Caki2 (cell line): ENCODE measurements around the gene JAM3. TPM values are rescaled to one million over a fixed set of nuclear protein-coding genes. Genes with fewer than 3 reads are reported as not detected.

Source experiments
- DNase-seq: peaks from one replicate; pipeline ENCODE4 v3.0.0-alpha.2; 2015; ENCODE audit warnings: low read depth
- in situ Hi-C: cut with HindIII; loops from 2 replicates; pipeline ENCODE4 v1.10.0; 2016; ENCODE audit warnings: low sequenced_read_pairs, low pct_unique_long_range_greater_than_20kb, mixed read lengths
- total RNA-seq: library from RNA; depleted of rRNA; stranded (reverse); fragments of >200 nt; shearing (Covaris generic); gene quantifications from 2 replicates; pipeline ENCODE4 v1.2.3, GENCODE V29; 2014; ENCODE audit warnings: low replicate concordance

JAM3 gene
- total RNA-seq, 1 experiment from 2014 or later: not detected

DNA sequence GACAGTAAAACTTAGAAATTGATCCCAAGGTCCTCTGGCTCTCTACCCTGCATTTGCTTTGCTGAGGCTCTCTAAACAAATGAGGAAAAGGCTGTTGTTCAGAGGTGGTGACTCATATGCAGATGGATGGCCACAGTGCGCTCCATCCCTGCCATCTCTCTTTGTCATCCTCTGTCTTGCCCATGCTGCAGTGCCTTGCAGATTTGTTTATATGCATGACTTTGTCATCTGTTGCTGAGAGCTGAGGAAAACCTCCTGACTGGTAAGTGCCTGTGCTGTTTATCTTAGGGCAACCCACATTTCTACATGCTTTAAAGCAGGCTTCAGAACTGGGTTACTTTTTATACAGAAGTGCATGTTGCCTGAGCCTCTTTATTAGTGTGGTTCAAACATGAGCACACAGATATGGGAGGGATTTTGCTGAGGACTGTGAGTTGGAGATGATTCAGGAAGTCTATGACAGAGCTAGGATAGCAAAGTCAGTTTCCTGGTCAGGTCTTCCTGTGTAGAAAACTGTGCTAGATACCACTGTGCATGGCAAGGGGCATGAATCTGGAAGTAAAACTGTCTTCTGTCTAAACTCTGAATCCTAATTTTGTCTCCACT, 57.4 kb downstream of the JAM3 start:
- peak; percentile 10 for DNase-seq
- in situ Hi-C loops: no loop called here

DNA sequence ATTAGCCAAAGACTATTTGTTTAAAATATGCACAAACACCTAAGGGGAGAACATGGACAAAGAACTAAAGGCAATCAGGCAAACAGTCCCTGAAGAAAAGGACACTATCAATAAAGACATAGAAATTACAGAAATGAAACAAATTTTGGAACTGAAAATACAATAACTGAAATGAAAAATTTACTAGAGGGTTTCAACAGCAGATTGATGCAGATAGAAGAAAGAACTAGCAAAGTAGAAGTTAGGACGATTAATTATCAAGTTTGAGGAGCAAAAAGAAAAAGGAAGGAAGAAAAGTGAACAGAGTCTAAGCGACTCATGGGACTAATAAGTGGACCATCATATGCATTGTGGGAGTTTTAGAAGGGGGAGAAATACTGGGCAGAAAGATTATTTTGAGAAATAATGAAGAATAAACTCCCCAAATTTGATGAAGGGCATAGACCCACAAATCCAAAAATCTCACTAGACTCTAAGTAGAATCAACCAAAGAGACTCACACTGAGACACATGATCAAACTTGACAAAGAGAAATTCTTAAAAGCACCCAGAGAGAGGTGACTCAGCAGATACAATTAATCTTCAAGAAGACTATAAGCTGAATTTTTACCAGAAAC, 62.9 kb downstream of the JAM3 start:
- no peak for DNase-seq
- in situ Hi-C loops: no loop called here

DNA sequence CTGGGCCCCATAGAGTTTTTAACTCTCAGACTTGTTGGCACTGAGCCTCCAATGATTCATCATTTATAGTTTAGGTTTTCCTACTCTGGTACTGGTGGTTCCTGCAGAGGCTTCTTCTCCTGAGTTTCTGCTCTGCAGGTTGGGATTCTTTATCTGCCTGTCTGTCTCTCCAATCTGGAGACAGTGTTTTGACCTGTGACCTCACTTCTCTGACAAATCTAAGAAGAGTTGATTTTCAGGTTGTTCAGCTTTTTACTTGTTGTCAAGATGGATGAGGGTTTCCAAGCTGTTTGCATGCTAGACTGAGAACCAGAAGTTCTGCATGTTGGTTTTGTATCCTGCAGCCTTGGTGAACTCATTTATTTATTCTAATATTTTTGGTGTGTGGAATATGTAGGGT, 63.9 kb downstream of the JAM3 start:
- in situ Hi-C loops: no loop called here
- no peak for DNase-seq

DNA sequence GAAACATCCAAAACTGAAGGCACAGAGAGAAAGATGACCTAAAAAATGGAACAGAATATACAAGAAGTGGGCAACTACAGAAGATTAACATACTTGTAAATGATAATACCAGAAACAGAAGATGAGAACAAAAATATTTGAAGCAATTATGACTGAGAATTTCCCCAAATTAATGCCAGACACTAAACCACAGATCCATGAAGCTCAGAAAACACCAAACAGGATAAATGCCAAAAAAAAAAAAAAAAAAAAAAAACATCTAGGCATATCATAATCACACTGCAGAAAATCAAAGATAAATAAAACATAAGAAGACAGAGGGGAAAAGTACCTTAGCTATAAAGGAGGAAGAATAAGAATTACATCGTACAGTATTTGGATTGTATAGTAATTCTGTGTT, 65.3 kb downstream of the JAM3 start:
- in situ Hi-C loops: no loop called here
- no peak for DNase-seq

DNA sequence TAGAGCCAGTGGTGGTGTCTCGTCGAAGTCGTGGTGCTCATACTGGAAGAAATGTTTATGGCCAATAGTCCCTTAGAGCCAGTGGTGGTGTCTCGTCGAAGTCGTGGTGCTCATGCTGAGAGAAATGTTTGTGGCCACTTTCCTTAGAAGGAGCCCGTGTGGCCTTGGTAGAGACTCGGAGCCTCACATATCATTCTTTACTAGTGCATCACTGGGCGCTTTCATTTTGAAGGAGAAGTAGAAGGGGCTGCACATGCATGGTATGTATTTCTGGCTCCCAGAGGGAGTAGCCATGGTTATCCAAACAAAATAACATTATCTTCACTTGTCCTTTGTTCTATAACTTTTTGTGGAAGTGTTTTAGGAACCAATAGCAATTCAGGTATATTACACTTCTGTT, 69.5 kb downstream of the JAM3 start:
- in situ Hi-C loops: no loop called here
- DNase-seq: no peak

DNA sequence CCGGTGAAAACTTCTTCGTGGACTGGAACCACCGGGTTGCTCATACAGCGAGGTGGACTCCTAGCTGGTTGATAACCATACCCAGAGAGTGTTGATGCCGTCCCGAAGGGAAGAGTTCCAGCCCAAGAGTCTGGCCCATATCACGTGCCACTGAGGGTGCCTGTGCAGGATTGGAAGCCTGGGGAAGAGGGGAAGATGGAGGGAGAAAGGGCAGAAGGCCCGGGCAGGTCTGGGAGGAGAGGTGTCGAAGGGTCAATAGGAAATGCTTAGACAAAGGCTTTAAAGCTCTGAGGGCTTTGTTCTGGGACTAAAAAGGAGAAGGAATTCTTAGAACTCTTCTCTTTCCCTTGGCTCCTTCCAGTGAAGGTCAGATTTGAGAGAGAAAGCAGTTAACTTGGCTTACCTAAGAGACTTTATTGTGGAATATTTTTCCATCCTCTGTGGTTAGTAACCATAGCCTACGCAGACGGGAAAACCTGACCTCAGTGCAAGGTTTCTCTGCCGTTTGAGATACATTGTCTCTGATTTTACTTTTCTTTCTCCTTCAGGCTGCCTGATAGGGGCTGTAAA, 70.5 kb downstream of the JAM3 start:
- DNase-seq: no peak
- in situ Hi-C loops: no loop called here

DNA sequence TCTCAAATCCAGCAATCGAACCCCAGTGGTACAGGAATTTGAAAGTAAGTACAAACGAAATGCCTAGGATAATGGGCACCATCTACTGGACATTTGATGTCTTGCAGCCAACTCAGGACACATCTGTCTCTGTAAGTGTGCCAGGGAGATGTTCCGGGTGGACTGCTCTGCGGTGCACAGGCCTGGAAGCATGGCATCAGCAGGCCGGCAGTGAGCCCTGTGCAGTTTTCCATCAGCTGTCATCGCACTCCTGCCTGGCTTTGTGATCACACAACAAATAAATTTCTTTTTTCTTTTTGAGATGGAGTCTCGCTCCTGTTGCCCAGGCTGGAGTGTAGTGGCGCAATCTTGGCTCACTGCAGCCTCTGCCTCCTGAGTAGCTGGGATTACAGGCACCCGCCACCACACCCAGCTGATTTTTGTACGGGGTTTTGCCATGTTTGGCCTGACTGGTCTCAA, 71.0 kb downstream of the JAM3 start:
- in situ Hi-C loops: no loop called here

DNA sequence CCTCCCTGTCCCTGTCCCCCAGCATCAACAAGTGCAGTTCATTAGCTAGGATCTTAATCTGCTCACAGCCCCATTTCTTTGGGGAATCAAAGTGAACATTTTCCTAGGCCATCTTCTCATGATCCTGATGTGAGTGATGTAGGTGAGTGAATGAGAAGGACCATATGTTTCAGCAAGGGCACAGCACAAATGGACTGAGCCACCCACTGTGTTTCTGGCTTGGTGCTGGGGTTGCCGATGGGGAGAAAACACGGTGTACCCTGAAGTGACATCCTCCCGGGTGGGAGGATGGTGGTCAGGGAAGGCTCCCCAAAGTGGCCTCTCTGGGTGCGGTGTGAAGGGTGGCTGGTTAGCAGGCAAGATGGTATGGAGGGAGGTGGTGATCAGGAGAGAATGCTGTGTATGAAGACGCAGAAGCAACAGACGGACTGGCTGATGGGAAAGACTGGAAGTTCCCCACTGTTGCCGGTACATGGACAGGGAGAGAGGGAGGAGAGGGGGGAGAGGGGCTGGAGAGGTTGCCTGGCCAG, 72.2 kb downstream of the JAM3 start:
- in situ Hi-C loops: no loop called here
- no peak for DNase-seq

More for the DNA sequence above, 71.0 kb downstream of the JAM3 start:
- peak; percentile 2 for DNase-seq

DNA sequence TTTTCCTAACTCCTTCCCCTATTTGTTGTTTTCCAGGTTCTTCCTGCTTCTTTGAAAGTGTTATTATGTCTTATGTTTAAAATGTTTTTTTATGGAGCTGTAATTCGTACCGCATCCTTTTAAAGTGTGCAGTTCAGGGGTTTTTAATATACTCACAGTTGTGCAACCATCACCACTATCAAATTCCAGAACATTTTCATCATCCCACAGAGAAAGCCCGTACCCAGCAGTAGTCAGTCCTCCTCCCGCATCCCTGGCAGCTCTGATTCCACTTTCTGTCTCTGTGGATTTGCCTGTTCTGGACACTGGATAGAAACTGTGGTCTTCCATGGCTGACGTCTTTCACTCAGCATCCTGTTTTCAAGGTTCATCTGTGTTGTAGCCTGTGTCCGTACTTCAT, 73.7 kb downstream of the JAM3 start:
- no peak for DNase-seq
- in situ Hi-C loops: no loop called here

DNA sequence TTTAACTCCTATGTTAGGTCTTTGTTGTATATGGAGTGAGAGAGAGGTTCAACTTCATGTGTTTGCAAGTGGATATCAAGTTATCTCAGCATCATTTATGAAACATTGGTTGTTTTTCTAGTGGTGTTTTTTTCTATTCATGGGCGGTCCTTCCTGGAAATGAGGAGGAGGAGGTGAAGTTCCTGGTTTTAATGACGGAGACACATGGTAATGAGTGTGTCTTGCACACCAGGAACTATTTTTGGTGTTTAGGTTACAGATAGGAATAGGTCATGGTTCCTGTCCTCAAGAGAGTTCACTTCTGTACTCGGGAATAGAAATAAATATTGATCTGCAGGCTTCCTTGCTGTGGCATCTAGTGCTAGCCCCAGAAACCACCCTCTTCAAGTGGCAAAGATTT, 74.9 kb downstream of the JAM3 start:
- no peak for DNase-seq
- in situ Hi-C loops: no loop called here

DNA sequence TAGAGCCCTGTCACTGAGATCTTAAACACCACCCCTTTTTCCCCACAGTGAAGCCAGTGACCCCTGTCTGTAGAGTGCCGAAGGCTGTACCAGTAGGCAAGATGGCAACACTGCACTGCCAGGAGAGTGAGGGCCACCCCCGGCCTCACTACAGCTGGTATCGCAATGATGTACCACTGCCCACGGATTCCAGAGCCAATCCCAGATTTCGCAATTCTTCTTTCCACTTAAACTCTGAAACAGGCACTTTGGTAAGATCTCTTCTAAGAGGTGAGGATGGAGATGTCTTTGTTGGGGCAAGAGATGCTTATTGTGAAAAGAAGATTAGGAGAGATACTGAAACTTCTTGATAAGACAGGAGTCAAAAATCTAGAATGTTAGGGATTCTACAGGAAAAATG, 75.9 kb downstream of the JAM3 start:
- in situ Hi-C loops: no loop called here
- DNase-seq: no peak

DNA sequence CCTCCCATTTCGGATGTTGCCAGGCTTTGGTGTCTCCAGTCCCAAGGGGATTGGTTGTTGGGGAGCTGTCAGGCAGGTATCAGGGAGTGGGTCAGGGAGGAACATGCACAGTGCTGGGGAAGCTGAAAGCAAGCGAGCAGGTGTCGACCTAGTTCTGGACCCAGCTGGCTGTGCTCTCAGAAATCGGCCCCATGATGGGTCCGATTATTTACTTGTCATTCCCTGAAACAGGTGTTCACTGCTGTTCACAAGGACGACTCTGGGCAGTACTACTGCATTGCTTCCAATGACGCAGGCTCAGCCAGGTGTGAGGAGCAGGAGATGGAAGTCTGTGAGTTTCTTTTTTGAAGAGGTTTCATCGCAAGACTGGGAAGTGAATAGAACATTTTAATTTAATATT, 76.8 kb downstream of the JAM3 start:
- DNase-seq: no peak
- in situ Hi-C loops: no loop called here

DNA sequence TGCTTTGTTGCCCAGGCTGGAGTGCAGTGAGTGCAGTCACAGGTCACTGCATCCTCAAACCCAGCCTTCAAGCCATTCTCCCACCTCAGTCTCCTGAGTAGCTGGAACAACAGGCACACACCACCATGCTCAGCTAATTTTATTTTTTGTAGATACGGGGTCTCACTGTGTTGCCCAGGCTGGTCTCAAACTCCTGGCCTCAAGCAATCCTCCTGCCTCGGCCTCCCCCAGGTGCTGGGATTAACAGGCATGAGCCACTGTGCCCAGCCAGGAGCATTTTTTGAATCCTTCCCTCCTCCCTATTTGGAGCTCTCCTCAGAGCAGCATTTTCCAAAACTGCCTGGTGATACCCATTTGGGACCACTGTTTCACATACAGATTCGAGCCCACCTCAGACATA, 77.7 kb downstream of the JAM3 start:
- DNase-seq: no peak
- in situ Hi-C loops: no loop called here

DNA sequence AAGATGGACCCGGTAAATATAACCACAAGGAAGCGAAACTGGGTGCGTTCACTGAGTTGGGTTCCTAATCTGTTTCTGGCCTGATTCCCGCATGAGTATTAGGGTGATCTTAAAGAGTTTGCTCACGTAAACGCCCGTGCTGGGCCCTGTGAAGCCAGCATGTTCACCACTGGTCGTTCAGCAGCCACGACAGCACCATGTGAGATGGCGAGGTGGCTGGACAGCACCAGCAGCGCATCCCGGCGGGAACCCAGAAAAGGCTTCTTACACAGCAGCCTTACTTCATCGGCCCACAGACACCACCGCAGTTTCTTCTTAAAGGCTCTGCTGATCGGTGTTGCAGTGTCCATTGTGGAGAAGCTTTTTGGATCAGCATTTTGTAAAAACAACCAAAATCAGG, 80.5 kb downstream of the JAM3 start:
- in situ Hi-C loops: no loop called here
- no peak for DNase-seq

DNA sequence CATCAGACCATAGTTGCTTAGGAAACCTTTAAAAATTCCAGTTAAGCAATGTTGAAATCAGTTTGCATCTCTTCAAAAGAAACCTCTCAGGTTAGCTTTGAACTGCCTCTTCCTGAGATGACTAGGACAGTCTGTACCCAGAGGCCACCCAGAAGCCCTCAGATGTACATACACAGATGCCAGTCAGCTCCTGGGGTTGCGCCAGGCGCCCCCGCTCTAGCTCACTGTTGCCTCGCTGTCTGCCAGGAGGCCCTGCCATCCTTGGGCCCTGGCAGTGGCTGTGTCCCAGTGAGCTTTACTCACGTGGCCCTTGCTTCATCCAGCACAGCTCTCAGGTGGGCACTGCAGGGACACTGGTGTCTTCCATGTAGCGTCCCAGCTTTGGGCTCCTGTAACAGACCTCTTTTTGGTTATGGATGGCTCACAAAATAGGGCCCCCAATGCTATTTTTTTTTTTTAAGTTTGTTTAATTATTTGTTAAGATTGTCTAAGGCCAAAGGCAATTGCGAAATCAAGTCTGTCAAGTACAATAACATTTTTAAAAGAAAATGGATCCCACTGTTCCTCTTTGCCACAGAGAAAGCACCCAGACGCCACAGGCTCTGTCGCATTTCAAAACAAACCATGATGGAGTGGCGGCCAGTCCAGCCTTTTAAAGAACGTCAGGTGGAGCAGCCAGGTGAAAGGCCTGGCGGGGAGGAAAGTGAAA, 81.5 kb downstream of the JAM3 start:
- in situ Hi-C loops: no loop called here
- no peak for DNase-seq

DNA sequence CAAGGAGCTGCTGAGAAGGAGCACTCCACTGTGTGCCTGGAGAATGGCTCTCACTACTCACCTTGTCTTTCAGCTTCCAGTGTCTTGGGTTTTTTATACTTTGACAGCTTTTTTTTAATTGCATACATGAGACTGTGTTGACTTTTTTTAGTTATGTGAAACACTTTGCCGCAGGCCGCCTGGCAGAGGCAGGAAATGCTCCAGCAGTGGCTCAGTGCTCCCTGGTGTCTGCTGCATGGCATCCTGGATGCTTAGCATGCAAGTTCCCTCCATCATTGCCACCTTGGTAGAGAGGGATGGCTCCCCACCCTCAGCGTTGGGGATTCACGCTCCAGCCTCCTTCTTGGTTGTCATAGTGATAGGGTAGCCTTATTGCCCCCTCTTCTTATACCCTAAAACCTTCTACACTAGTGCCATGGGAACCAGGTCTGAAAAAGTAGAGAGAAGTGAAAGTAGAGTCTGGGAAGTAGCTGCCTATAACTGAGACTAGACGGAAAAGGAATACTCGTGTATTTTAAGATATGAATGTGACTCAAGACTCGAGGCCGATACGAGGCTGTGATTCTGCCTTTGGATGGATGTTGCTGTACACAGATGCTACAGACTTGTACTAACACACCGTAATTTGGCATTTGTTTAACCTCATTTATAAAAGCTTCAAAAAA, 82.3 kb downstream of the JAM3 start:
- in situ Hi-C loops: no loop called here

DNA sequence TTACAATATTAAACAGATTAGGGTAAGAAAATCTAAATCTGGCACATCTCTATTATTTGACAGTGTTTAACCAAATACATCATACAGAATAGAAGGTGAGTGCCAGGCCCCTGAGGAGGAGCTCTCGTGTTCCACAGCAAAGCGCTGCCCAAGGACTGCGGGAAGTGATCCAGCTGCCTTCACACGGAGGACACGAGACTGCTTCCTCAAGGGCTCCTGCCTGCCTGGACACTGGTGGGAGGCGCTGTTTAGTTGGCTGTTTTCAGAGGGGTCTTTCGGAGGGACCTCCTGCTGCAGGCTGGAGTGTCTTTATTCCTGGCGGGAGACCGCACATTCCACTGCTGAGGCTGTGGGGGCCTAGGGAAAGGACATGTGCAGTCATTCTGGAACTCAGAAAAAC, 83.8 kb downstream of the JAM3 start:
- DNase-seq: no peak
- in situ Hi-C loops: no loop called here

More for the DNA sequence above, 82.3 kb downstream of the JAM3 start:
- DNase-seq: no peak

DNA sequence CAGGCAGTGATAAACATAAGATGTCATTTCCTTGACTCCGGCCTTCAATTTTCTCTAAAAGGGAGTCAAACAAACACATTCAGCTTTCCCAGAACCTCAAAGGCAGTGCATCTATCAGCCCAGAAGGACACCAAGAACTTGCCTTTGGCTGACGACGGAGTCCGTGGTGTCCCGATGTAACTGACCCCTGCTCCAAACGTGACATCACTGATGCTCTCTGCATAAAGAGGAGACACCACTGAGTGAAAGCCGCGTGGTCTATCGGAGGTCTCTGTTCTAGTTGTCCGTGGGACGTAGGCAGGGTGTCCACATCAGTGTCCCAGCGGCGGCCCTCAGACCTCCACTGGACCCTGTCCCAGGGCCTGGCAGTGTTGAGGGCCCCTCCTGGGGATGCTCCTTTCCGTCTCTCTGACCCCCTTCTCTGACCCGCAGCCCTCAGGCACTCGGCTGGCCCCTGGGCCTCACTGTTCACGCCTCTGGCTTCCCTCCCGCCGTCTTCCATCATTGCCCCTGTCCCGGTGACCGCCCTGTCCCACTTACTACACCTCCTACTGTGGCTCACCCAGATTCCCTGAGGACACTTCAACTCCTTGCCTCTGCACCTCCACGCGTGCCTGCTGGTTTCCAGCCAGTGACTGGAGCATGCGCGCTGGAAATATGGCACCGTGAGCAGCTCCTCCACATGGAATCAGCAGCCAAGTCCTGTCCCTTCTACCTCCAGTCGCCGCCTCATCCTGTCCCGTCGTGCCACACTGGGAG, 84.5 kb downstream of the JAM3 start:
- in situ Hi-C loops: no loop called here

More for the DNA sequence above, 84.5 kb downstream of the JAM3 start:
- no peak for DNase-seq
